Measurements from ENCODE around the gene SPAG9.

DNA sequence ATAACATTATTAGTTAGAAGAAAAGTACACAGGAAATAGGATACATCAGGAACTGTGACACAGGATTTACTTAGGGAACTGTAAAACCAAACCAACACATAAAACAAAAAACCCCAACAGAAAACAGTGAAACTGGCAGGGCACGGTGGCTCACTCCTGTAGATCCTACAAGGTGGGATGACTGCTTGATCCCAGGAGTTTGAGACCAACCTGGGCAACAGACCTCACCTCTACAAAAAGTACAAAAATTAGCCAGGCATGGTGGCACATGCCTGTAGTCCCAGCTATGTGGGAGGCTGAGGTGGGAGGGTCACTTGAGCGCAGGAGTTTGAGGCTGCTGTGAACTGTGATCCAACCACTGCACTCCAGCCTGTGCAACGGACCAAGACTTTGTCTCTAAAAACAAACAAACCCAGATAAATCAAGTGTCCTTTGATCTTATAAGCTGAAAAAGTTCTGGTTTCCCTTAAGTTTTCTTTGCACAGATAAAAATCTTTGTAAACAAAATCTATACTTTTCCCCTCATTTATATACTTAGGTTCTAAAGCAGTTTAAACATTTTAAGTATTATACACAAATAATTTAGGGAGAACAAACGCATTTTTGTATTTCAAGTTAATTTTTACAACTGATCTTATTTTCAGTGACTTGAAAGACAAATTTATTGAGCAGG is 143.0 kb downstream of the SPAG9 start:
- TF ChIP-seq, protein P1, sequence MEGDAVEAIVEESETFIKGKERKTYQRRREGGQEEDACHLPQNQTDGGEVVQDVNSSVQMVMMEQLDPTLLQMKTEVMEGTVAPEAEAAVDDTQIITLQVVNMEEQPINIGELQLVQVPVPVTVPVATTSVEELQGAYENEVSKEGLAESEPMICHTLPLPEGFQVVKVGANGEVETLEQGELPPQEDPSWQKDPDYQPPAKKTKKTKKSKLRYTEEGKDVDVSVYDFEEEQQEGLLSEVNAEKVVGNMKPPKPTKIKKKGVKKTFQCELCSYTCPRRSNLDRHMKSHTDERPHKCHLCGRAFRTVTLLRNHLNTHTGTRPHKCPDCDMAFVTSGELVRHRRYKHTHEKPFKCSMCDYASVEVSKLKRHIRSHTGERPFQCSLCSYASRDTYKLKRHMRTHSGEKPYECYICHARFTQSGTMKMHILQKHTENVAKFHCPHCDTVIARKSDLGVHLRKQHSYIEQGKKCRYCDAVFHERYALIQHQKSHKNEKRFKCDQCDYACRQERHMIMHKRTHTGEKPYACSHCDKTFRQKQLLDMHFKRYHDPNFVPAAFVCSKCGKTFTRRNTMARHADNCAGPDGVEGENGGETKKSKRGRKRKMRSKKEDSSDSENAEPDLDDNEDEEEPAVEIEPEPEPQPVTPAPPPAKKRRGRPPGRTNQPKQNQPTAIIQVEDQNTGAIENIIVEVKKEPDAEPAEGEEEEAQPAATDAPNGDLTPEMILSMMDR (IDR thresholded peaks at IDR 0.05; ENCODE audit: poor library complexity) = no peak
- TF ChIP-seq EZH2phosphoT487 (IDR thresholded peaks at IDR 0.05; ENCODE audit: low read depth, severe bottlenecking, unreplicated experiment) (no peak), EZH2 (IDR thresholded peaks at IDR 0.05; ENCODE audit: borderline replicate concordance) (no peak)

Data from hepatocyte (in vitro differentiated cells).